ENCODE data around the gene SLC6A2.

The SLC6A2 gene

GRCh38 chr16:55672471-55672870 lies 16.7 kb downstream of the SLC6A2 start:
- no peak for DNase-seq (ENCODE audit: low read depth)

GRCh38 chr16:55678161-55678821 lies 22.5 kb downstream of the SLC6A2 start:
- DNase-seq (ENCODE audit: low read depth) = no peak

GRCh38 chr16:55682086-55682485 lies 26.3 kb downstream of the SLC6A2 start:
- DNase-seq (ENCODE audit: low read depth) = no peak

GRCh38 chr16:55685973-55686372 lies 30.2 kb downstream of the SLC6A2 start:
- no peak for DNase-seq (ENCODE audit: low read depth)

GRCh38 chr16:55686671-55687070 lies 30.9 kb downstream of the SLC6A2 start:
- DNase-seq (ENCODE audit: low read depth) = no peak

GRCh38 chr16:55687802-55688201 lies 32.0 kb downstream of the SLC6A2 start:
- DNase-seq (ENCODE audit: low read depth) = no peak

- DNase-seq (ENCODE audit: low read depth) = no peak
Observed at GRCh38 chr16:55690841-55691240, 35.1 kb downstream of the SLC6A2 start.

- DNase-seq (ENCODE audit: low read depth) = no peak
Observed at GRCh38 chr16:55691771-55692170, 36.0 kb downstream of the SLC6A2 start.

- no peak for DNase-seq (ENCODE audit: low read depth)
Observed at GRCh38 chr16:55695595-55695994, 39.8 kb downstream of the SLC6A2 start.

GRCh38 chr16:55697867-55698266 lies 42.1 kb downstream of the SLC6A2 start:
- no peak for DNase-seq (ENCODE audit: low read depth)

- no peak for DNase-seq (ENCODE audit: low read depth)
Observed at GRCh38 chr16:55698331-55698730, 42.5 kb downstream of the SLC6A2 start.

GRCh38 chr16:55698946-55699345 lies 43.2 kb downstream of the SLC6A2 start:
- no peak for DNase-seq (ENCODE audit: low read depth)

- no peak for DNase-seq (ENCODE audit: low read depth)
Observed at GRCh38 chr16:55699616-55700015, 43.8 kb downstream of the SLC6A2 start.

GRCh38 chr16:55700067-55700466 lies 44.3 kb downstream of the SLC6A2 start:
- no peak for DNase-seq (ENCODE audit: low read depth)

- DNase-seq (ENCODE audit: low read depth) = no peak
Observed at GRCh38 chr16:55700961-55701360, 45.2 kb downstream of the SLC6A2 start.

GRCh38 chr16:55701442-55702319 lies 45.9 kb downstream of the SLC6A2 start:
- DNase-seq (ENCODE audit: low read depth) = no peak

GRCh38 chr16:55703003-55704001 lies 47.5 kb downstream of the SLC6A2 start:
- no peak for DNase-seq (ENCODE audit: low read depth)

GRCh38 chr16:55706739-55707384 lies 51.1 kb downstream of the SLC6A2 start:
- no peak for DNase-seq (ENCODE audit: low read depth)

GRCh38 chr16:55709801-55710200 lies 54.0 kb downstream of the SLC6A2 start:
- DNase-seq (ENCODE audit: low read depth) = no peak

- DNase-seq (ENCODE audit: low read depth) = no peak
Observed at GRCh38 chr16:55710466-55710865, 54.7 kb downstream of the SLC6A2 start.

GRCh38 chr16:55711959-55712876 lies 56.4 kb downstream of the SLC6A2 start:
- DNase-seq (ENCODE audit: low read depth) = peak; percentile 31
